Measurements from ENCODE around the gene EIF2A.

DNA sequence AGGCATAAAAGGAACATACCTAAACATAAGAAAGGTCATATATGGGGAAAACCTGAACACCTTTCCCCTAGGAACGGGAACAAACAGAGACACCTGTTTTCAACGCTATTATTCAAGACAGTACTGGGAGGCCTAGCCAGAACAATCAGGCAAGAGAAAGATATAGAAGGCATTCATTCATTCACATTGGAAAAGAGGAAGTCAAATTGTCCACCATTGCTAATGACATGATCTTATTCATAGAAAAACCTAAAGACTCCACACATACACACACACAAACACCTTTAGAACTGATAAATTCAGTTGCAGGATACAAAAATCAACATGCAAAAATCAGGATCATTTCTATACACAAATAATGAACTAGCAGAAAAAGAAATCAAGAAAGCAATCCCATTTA lies 36.8 kb upstream of the EIF2A start:
- TF ChIP-seq, protein P1, sequence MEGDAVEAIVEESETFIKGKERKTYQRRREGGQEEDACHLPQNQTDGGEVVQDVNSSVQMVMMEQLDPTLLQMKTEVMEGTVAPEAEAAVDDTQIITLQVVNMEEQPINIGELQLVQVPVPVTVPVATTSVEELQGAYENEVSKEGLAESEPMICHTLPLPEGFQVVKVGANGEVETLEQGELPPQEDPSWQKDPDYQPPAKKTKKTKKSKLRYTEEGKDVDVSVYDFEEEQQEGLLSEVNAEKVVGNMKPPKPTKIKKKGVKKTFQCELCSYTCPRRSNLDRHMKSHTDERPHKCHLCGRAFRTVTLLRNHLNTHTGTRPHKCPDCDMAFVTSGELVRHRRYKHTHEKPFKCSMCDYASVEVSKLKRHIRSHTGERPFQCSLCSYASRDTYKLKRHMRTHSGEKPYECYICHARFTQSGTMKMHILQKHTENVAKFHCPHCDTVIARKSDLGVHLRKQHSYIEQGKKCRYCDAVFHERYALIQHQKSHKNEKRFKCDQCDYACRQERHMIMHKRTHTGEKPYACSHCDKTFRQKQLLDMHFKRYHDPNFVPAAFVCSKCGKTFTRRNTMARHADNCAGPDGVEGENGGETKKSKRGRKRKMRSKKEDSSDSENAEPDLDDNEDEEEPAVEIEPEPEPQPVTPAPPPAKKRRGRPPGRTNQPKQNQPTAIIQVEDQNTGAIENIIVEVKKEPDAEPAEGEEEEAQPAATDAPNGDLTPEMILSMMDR (IDR thresholded peaks at IDR 0.05) = no peak
- no peak for TF ChIP-seq POLR2A (IDR thresholded peaks at IDR 0.05)
